Measurements from ENCODE around the gene CKS2.

GRCh38 chr9:89325733-89326132 is 14.7 kb downstream of the CKS2 start:
- TF ChIP-seq EZH2 (IDR thresholded peaks at IDR 0.05; ENCODE audit: borderline replicate concordance, low read depth, low read length, severe bottlenecking) = no peak
- TF ChIP-seq CTCF (IDR thresholded peaks at IDR 0.05; ENCODE audit: borderline replicate concordance, extremely low read depth, low read length, poor library complexity, severe bottlenecking) = no peak
